ENCODE data around the gene MVB12B.

Gene MVB12B

GRCh38 chr9:126516936-126517832 lies 190.6 kb downstream of the MVB12B start:
- TF ChIP-seq ZNF274 (IDR thresholded peaks at IDR 0.05; ENCODE audit: low read depth, low read length): no peak
- no peak overlapping the region; the same call in 1 of the 2 replicates for H3K4me3 ChIP-seq (ENCODE audit: low read length)

- no peak for TF ChIP-seq ZNF274 (IDR thresholded peaks at IDR 0.05; ENCODE audit: low read depth, low read length)
- H3K4me3 ChIP-seq (ENCODE audit: low read length): no peak overlapping the region
These were observed 191.3 kb downstream of the MVB12B start for GRCh38 chr9:126517833-126518356.

- no peak for TF ChIP-seq ZNF274 (IDR thresholded peaks at IDR 0.05; ENCODE audit: low read depth, low read length)
These were observed 192.1 kb downstream of the MVB12B start for GRCh38 chr9:126518763-126519162.

GRCh38 chr9:126519660-126520420 lies 193.2 kb downstream of the MVB12B start:
- no peak overlapping the region for H3K4me3 ChIP-seq (ENCODE audit: low read length)
- no peak for TF ChIP-seq ZNF274 (IDR thresholded peaks at IDR 0.05; ENCODE audit: low read depth, low read length)

More at GRCh38 chr9:126518763-126519162, 192.1 kb downstream of the MVB12B start:
- no peak overlapping the region for H3K4me3 ChIP-seq (ENCODE audit: low read length)

- no peak overlapping the region for H3K4me3 ChIP-seq (ENCODE audit: low read length)
- no peak for TF ChIP-seq ZNF274 (IDR thresholded peaks at IDR 0.05; ENCODE audit: low read depth, low read length)
These were observed 193.8 kb downstream of the MVB12B start for GRCh38 chr9:126520453-126520852.

GRCh38 chr9:126521089-126521488 lies 194.5 kb downstream of the MVB12B start:
- TF ChIP-seq ZNF274 (IDR thresholded peaks at IDR 0.05; ENCODE audit: low read depth, low read length): no peak

GRCh38 chr9:126521551-126521950 lies 194.9 kb downstream of the MVB12B start:
- H3K4me3 ChIP-seq (ENCODE audit: low read length): no peak overlapping the region
- TF ChIP-seq ZNF274 (IDR thresholded peaks at IDR 0.05; ENCODE audit: low read depth, low read length): no peak

More at GRCh38 chr9:126521089-126521488, 194.5 kb downstream of the MVB12B start:
- H3K4me3 ChIP-seq (ENCODE audit: low read length): no peak overlapping the region

- no peak overlapping the region for H3K4me3 ChIP-seq (ENCODE audit: low read length)
- TF ChIP-seq ZNF274 (IDR thresholded peaks at IDR 0.05; ENCODE audit: low read depth, low read length): no peak
These were observed 195.5 kb downstream of the MVB12B start for GRCh38 chr9:126521976-126522590.

- no peak overlapping the region for H3K4me3 ChIP-seq (ENCODE audit: low read length)
These were observed 196.2 kb downstream of the MVB12B start for GRCh38 chr9:126522612-126523356.

GRCh38 chr9:126523611-126524111 lies 197.0 kb downstream of the MVB12B start:
- no peak for TF ChIP-seq ZNF274 (IDR thresholded peaks at IDR 0.05; ENCODE audit: low read depth, low read length)
- H3K4me3 ChIP-seq (ENCODE audit: low read length): no peak overlapping the region

More at GRCh38 chr9:126522612-126523356, 196.2 kb downstream of the MVB12B start:
- no peak for TF ChIP-seq ZNF274 (IDR thresholded peaks at IDR 0.05; ENCODE audit: low read depth, low read length)

GRCh38 chr9:126524353-126525077 lies 197.9 kb downstream of the MVB12B start:
- no peak overlapping the region for H3K4me3 ChIP-seq (ENCODE audit: low read length)
- no peak for TF ChIP-seq ZNF274 (IDR thresholded peaks at IDR 0.05; ENCODE audit: low read depth, low read length)

- H3K4me3 ChIP-seq (ENCODE audit: low read length): no peak overlapping the region
- no peak for TF ChIP-seq ZNF274 (IDR thresholded peaks at IDR 0.05; ENCODE audit: low read depth, low read length)
These were observed 199.8 kb downstream of the MVB12B start for GRCh38 chr9:126526218-126527108.
